ENCODE data around the gene TRMT1. TPM values are rescaled to one million over a fixed set of nuclear protein-coding genes. Genes with fewer than 3 reads are reported as not detected.

The TRMT1 gene
- total RNA-seq, 1 experiment from 2014 or later, result 52.0 TPM

DNA sequence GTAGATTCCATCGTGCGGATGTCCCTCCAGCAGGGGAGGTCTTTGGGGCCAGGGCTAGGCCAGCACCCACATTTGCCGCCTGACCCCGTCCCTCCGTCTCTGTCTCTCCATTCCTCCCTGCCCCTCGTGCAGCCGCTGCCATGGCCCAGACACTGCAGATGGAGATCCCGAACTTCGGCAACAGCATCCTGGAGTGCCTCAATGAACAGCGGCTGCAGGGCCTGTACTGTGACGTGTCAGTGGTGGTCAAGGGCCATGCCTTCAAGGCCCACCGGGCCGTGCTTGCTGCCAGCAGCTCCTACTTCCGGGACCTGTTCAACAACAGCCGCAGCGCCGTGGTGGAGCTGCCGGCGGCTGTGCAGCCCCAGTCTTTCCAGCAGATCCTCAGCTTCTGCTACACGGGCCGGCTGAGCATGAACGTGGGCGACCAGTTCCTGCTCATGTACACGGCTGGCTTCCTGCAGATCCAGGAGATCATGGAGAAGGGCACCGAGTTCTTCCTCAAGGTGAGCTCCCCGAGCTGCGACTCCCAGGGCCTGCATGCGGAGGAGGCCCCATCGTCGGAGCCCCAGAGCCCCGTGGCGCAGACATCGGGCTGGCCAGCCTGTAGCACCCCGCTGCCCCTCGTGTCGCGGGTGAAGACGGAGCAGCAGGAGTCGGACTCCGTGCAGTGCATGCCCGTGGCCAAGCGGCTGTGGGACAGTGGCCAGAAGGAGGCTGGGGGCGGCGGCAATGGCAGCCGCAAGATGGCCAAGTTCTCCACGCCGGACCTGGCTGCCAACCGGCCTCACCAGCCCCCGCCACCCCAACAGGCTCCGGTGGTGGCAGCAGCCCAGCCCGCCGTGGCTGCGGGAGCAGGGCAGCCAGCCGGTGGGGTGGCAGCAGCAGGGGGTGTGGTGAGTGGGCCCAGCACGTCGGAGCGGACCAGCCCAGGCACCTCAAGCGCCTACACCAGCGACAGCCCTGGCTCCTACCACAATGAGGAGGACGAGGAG lies 18.8 kb upstream of the TRMT1 start:
- in situ Hi-C loops (cut with HindIII; ENCODE audit: low pct_unique_long_range_greater_than_20kb, low sequenced_read_pairs), result no loop called here
- H3K4me1 ChIP-seq (ENCODE audit: control insufficient read depth, insufficient read depth, low read length), result no peaks in the 10 kb centered on the region
- CTCF ChIA-PET, result no interaction called here
- H3K27me3 ChIP-seq (ENCODE audit: control insufficient read depth, insufficient read depth, low read length), result no peaks in the 10 kb centered on the region
- no peaks in the 10 kb centered on the region for H3K9me3 ChIP-seq (ENCODE audit: control insufficient read depth, insufficient read depth, low read depth, low read length)
- H3K36me3 ChIP-seq (ENCODE audit: control insufficient read depth, insufficient read depth, low read length), result no peaks in the 10 kb centered on the region; the same call in 1 of the 2 replicates
- no TSS peak for BruUV-seq (replicated peaks)
- POLR2A ChIA-PET, result no interaction called here
- H3K27ac ChIP-seq (ENCODE audit: low read length), result no peak overlapping the region
- no peak for DNase-seq (ENCODE audit: low read depth, low spot score)
- no peak for ATAC-seq
- intact Hi-C loops (cut with micrococcal nuclease; ENCODE audit: unreplicated experiment), result no loop called here
- TF ChIP-seq, protein P1, sequence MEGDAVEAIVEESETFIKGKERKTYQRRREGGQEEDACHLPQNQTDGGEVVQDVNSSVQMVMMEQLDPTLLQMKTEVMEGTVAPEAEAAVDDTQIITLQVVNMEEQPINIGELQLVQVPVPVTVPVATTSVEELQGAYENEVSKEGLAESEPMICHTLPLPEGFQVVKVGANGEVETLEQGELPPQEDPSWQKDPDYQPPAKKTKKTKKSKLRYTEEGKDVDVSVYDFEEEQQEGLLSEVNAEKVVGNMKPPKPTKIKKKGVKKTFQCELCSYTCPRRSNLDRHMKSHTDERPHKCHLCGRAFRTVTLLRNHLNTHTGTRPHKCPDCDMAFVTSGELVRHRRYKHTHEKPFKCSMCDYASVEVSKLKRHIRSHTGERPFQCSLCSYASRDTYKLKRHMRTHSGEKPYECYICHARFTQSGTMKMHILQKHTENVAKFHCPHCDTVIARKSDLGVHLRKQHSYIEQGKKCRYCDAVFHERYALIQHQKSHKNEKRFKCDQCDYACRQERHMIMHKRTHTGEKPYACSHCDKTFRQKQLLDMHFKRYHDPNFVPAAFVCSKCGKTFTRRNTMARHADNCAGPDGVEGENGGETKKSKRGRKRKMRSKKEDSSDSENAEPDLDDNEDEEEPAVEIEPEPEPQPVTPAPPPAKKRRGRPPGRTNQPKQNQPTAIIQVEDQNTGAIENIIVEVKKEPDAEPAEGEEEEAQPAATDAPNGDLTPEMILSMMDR (IDR thresholded peaks at IDR 0.05), result no peak
- TF ChIP-seq SIN3A (IDR thresholded peaks at IDR 0.05; ENCODE audit: borderline replicate concordance, insufficient read depth, low read depth, low read length) (no peak), POLR2AphosphoS5 (IDR thresholded peaks at IDR 0.05; ENCODE audit: low read depth, low read length) (no peak), TCF7L2 (IDR thresholded peaks at IDR 0.05; ENCODE audit: low read depth, low read length) (no peak)
- TF ChIP-seq, protein P2, sequence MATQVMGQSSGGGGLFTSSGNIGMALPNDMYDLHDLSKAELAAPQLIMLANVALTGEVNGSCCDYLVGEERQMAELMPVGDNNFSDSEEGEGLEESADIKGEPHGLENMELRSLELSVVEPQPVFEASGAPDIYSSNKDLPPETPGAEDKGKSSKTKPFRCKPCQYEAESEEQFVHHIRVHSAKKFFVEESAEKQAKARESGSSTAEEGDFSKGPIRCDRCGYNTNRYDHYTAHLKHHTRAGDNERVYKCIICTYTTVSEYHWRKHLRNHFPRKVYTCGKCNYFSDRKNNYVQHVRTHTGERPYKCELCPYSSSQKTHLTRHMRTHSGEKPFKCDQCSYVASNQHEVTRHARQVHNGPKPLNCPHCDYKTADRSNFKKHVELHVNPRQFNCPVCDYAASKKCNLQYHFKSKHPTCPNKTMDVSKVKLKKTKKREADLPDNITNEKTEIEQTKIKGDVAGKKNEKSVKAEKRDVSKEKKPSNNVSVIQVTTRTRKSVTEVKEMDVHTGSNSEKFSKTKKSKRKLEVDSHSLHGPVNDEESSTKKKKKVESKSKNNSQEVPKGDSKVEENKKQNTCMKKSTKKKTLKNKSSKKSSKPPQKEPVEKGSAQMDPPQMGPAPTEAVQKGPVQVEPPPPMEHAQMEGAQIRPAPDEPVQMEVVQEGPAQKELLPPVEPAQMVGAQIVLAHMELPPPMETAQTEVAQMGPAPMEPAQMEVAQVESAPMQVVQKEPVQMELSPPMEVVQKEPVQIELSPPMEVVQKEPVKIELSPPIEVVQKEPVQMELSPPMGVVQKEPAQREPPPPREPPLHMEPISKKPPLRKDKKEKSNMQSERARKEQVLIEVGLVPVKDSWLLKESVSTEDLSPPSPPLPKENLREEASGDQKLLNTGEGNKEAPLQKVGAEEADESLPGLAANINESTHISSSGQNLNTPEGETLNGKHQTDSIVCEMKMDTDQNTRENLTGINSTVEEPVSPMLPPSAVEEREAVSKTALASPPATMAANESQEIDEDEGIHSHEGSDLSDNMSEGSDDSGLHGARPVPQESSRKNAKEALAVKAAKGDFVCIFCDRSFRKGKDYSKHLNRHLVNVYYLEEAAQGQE (IDR thresholded peaks at IDR 0.05; ENCODE audit: insufficient read depth in 1 of 2, low read depth in 2 of 2, low read length in 1 of 2), result no peak
- no peak overlapping the region for H3K4me3 ChIP-seq (ENCODE audit: low read depth in 2 of 2, low read length in 2 of 2)

DNA sequence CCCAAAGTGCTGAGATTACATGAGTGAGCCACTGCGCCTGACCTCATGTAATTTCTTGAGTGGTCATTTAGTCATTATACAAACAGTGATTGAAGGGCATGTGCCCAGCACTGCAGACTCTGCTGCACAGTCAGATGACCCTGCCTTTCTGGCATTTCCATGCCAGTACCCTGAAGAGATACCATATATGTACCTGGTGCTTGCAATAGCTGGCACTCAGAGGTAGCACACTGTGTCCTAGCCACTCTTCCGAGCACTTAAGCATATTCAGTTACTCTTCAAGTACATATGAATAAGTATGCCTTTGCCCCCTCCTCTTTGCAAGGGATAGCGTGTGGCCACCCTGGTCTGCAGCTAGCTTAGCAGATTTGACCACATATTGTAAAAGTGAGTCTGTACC lies 18.1 kb upstream of the TRMT1 start:
- CTCF ChIA-PET, result no interaction called here
- Histone ChIP-seq H3K4me1 (ENCODE audit: control insufficient read depth, insufficient read depth, low read length) (no peaks in the 10 kb centered on the region), H3K36me3 (ENCODE audit: control insufficient read depth, insufficient read depth, low read length) (no peaks in the 10 kb centered on the region; the same call in 1 of the 2 replicates), H3K9me3 (ENCODE audit: control insufficient read depth, insufficient read depth, low read depth, low read length) (no peaks in the 10 kb centered on the region), H3K27ac (ENCODE audit: low read length) (no peak overlapping the region), H3K4me3 (ENCODE audit: low read depth in 2 of 2, low read length in 2 of 2) (no peak overlapping the region), H3K27me3 (ENCODE audit: control insufficient read depth, insufficient read depth, low read length) (no peaks in the 10 kb centered on the region)
- in situ Hi-C loops (cut with HindIII; ENCODE audit: low pct_unique_long_range_greater_than_20kb, low sequenced_read_pairs), result no loop called here
- BruUV-seq (replicated peaks), result no TSS peak
- TF ChIP-seq, protein P2 (IDR thresholded peaks at IDR 0.05; ENCODE audit: insufficient read depth in 1 of 2, low read depth in 2 of 2, low read length in 1 of 2), result no peak
- TF ChIP-seq, protein P1 (IDR thresholded peaks at IDR 0.05), result no peak
- TF ChIP-seq TCF7L2 (IDR thresholded peaks at IDR 0.05; ENCODE audit: low read depth, low read length), result no peak
- TF ChIP-seq POLR2AphosphoS5 (IDR thresholded peaks at IDR 0.05; ENCODE audit: low read depth, low read length), result no peak
- no peak for TF ChIP-seq SIN3A (IDR thresholded peaks at IDR 0.05; ENCODE audit: borderline replicate concordance, insufficient read depth, low read depth, low read length)
- ATAC-seq (no peak), DNase-seq (ENCODE audit: low read depth, low spot score) (no peak)
- intact Hi-C loops (cut with micrococcal nuclease; ENCODE audit: unreplicated experiment), result no loop called here
- POLR2A ChIA-PET, result no interaction called here

Data from Panc1 (cell line).